Ishikawa (cell line): ENCODE data around the gene KCNJ11.

Experiments
- CEBPB ChIP-seq: IDR thresholded peaks from 2 replicates; pipeline ENCODE4 v1.6.1; 2012
- CREB1 ChIP-seq: IDR thresholded peaks from 2 replicates; pipeline ENCODE4 v1.6.1; 2012; ENCODE audit warnings: low read depth
- EGR1 ChIP-seq: IDR thresholded peaks from 2 replicates; pipeline ENCODE4 v1.6.1; 2012
- EP300 ChIP-seq: IDR thresholded peaks from 2 replicates; pipeline ENCODE4 v1.6.1; 2012; ENCODE audit warnings: borderline replicate concordance
- FOXM1 ChIP-seq: IDR thresholded peaks from 2 replicates; pipeline ENCODE4 v1.6.1; 2012; ENCODE audit warnings: low read depth, borderline replicate concordance
- NFIC ChIP-seq: IDR thresholded peaks from 2 replicates; pipeline ENCODE4 v1.6.1; 2012
- RAD21 ChIP-seq: IDR thresholded peaks from 2 replicates; pipeline ENCODE4 v1.6.1; 2012; ENCODE audit warnings: low read depth
- TAF1 ChIP-seq: IDR thresholded peaks from 2 replicates; pipeline ENCODE4 v1.6.1; 2012; ENCODE audit warnings: low read depth, mild to moderate bottlenecking
- TCF12 ChIP-seq: IDR thresholded peaks from 2 replicates; pipeline ENCODE4 v1.6.1; 2012; ENCODE audit warnings: low read depth
- TEAD4 ChIP-seq: IDR thresholded peaks from 2 replicates; pipeline ENCODE4 v1.6.1; 2012
- YY1 ChIP-seq: IDR thresholded peaks from 2 replicates; pipeline ENCODE4 v1.6.1; 2012; ENCODE audit warnings: low read depth
- ZBTB7A ChIP-seq: IDR thresholded peaks from 2 replicates; pipeline ENCODE4 v1.6.1; 2012; ENCODE audit warnings: low read depth
- TF ChIP-seq, protein P1 (sequence below): IDR thresholded peaks from 2 replicates; pipeline ENCODE4 v1.6.1; 2012
- TF ChIP-seq, protein P2 (sequence below): IDR thresholded peaks from 2 replicates; pipeline ENCODE4 v1.6.1; 2012; ENCODE audit warnings: low read depth, mild to moderate bottlenecking
- TF ChIP-seq, protein P3 (sequence below): IDR thresholded peaks from 2 replicates; pipeline ENCODE4 v1.6.1; 2012

Gene KCNJ11

DNA sequence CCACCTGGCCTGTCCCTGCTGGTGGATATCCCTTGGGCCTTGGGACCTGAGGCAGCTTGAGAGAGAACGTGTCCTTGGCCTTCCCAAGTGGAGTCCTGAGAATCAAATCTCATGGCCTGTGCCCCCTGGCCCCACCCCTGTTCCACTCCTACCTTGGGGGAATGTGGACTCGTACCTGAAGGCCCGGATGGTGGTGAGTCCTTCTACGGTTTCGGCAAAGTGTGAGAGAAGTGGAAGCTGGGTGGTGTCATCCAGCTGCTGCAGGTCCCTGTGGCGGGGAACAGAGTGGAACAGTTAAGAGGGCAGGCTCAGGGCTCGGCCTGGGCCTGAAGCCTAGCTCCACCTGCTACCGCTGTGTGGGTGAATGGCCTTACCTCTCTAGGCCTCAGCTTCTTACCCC lies 14.0 kb upstream of the KCNJ11 start:
- TF ChIP-seq CEBPB, result no peak
- TF ChIP-seq, protein P1, sequence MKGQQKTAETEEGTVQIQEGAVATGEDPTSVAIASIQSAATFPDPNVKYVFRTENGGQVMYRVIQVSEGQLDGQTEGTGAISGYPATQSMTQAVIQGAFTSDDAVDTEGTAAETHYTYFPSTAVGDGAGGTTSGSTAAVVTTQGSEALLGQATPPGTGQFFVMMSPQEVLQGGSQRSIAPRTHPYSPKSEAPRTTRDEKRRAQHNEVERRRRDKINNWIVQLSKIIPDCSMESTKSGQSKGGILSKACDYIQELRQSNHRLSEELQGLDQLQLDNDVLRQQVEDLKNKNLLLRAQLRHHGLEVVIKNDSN, result no peak
- no peak for TF ChIP-seq ZBTB7A
- TF ChIP-seq, protein P2, sequence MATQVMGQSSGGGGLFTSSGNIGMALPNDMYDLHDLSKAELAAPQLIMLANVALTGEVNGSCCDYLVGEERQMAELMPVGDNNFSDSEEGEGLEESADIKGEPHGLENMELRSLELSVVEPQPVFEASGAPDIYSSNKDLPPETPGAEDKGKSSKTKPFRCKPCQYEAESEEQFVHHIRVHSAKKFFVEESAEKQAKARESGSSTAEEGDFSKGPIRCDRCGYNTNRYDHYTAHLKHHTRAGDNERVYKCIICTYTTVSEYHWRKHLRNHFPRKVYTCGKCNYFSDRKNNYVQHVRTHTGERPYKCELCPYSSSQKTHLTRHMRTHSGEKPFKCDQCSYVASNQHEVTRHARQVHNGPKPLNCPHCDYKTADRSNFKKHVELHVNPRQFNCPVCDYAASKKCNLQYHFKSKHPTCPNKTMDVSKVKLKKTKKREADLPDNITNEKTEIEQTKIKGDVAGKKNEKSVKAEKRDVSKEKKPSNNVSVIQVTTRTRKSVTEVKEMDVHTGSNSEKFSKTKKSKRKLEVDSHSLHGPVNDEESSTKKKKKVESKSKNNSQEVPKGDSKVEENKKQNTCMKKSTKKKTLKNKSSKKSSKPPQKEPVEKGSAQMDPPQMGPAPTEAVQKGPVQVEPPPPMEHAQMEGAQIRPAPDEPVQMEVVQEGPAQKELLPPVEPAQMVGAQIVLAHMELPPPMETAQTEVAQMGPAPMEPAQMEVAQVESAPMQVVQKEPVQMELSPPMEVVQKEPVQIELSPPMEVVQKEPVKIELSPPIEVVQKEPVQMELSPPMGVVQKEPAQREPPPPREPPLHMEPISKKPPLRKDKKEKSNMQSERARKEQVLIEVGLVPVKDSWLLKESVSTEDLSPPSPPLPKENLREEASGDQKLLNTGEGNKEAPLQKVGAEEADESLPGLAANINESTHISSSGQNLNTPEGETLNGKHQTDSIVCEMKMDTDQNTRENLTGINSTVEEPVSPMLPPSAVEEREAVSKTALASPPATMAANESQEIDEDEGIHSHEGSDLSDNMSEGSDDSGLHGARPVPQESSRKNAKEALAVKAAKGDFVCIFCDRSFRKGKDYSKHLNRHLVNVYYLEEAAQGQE, result no peak
- no peak for TF ChIP-seq TEAD4
- no peak for TF ChIP-seq CREB1
- TF ChIP-seq TAF1, result no peak
- TF ChIP-seq, protein P3, sequence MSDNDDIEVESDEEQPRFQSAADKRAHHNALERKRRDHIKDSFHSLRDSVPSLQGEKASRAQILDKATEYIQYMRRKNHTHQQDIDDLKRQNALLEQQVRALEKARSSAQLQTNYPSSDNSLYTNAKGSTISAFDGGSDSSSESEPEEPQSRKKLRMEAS, result no peak
- no peak for TF ChIP-seq FOXM1
- TF ChIP-seq EGR1, result no peak
- TF ChIP-seq YY1, result no peak
- no peak for TF ChIP-seq EP300
- TF ChIP-seq NFIC, result no peak
- TF ChIP-seq TCF12, result no peak
- no peak for TF ChIP-seq RAD21

DNA sequence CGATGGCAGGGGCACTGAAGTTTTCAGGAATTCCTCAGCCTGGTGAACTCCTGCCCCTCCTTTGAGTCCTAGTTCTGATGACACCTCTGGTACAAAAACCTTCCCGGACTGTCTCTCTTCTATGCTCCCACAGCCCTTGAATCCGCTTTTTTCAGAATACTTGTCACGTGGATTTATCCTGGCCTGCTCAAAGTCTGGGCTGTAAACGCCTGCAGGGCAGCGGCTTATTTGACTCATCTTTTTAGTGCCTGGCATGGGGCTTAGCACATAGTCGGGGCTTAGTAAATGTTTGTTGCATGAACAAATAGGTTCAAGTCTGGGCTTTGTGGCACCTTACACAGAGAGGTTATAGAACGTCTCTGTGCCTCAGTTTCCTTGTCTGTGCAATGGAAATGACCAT lies 13.4 kb upstream of the KCNJ11 start:
- TF ChIP-seq TEAD4, result no peak
- no peak for TF ChIP-seq RAD21
- no peak for TF ChIP-seq TCF12
- no peak for TF ChIP-seq FOXM1
- no peak for TF ChIP-seq TAF1

DNA sequence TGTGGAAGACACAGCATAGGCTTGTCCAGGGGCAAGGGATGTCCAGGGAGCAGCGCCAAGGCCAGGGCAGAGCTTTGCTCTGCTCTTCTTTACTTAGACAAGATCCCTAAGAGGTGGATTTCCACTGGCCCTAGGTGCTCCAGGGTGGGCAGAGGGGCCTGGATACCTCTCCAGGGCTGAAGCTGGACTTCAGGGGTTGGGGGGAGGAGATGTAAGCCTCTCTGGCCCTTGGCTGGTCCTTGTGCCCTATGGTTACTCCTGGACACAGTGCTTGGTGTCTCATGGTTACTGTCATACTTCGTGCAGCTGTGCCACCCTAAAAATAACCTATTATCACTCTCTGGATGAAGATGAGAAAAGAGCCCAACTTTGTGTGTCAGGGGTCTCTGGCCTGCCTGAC lies 12.9 kb upstream of the KCNJ11 start:
- TF ChIP-seq CEBPB (no peak), RAD21 (no peak), TAF1 (no peak), TEAD4 (no peak), EP300 (no peak)
- TF ChIP-seq, protein P2, result no peak

DNA sequence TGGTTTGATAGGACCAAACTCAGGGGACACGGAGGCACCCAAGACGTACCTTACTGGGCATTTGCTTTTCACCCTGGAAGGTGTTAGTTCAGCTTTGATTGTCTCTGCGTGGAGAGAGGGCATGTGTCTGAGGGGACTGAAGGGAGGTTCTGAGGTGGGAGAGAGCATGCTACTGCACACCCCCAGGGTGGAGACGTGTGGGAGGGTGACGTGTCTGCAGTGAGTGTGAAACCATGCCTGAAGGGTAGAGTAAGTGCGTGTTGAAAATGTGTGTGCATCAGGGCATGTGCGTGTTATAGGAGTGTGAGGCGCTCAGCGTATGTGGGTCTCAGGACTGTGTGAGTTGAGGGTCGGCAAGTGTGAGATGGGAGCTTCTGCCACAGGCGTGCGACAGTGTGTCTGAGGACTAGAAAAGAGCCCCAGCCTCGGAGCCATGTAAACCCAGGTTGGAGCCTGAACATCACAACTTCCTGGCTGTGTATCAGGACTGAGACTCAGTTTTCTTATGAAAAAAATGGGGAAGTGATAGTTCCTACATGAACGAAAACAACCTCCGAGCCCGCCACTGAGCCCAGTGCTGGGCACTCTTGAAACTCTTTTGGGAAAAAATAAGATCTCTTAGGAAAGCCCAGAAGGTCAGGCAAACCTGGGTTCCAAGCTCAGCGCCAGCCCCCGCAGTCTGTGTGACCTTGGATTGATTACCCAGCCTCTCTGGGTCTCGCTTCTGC lies 11.8 kb upstream of the KCNJ11 start:
- no peak for TF ChIP-seq EGR1
- TF ChIP-seq, protein P3, result no peak
- TF ChIP-seq YY1, result no peak
- no peak for TF ChIP-seq FOXM1
- no peak for TF ChIP-seq CREB1
- no peak for TF ChIP-seq TAF1
- TF ChIP-seq TEAD4, result no peak
- TF ChIP-seq TCF12, result no peak
- no peak for TF ChIP-seq ZBTB7A
- no peak for TF ChIP-seq RAD21
- TF ChIP-seq, protein P2, result no peak
- TF ChIP-seq, protein P1, result no peak
- TF ChIP-seq CEBPB, result no peak
- no peak for TF ChIP-seq NFIC
- TF ChIP-seq EP300, result no peak

DNA sequence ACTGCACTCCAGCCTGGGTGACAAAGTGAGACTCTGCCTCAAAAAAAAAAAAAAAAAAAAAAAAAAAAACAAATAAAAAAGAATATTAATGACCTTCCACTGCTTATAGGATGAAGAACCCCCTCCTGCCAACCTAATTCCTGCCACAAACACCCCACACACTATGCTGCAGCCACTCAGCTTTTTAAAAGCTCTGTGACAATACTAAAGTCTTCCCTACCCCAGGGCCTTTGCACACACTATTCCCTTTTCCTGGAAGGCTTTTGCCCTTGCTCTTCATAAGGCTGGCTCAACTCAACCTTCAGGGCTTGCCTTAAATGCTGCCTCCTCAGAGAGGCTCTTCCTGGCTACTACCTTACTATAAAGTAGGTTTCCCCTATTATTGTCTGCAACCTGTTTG lies 10.8 kb upstream of the KCNJ11 start:
- no peak for TF ChIP-seq NFIC
- TF ChIP-seq, protein P3, result no peak
- no peak for TF ChIP-seq EP300
- no peak for TF ChIP-seq TCF12
- no peak for TF ChIP-seq TEAD4
- no peak for TF ChIP-seq YY1
- TF ChIP-seq CREB1, result no peak
- TF ChIP-seq FOXM1, result no peak
- TF ChIP-seq CEBPB, result no peak
- TF ChIP-seq, protein P2, result no peak
- TF ChIP-seq, protein P1, result no peak
- no peak for TF ChIP-seq RAD21
- no peak for TF ChIP-seq EGR1
- no peak for TF ChIP-seq ZBTB7A
- TF ChIP-seq TAF1, result no peak
